ENCODE measurements around the gene GMEB2.

GRCh38 chr20:63598479-63599395, 28.2 kb downstream of the GMEB2 start:
- TF ChIP-seq, protein P1, sequence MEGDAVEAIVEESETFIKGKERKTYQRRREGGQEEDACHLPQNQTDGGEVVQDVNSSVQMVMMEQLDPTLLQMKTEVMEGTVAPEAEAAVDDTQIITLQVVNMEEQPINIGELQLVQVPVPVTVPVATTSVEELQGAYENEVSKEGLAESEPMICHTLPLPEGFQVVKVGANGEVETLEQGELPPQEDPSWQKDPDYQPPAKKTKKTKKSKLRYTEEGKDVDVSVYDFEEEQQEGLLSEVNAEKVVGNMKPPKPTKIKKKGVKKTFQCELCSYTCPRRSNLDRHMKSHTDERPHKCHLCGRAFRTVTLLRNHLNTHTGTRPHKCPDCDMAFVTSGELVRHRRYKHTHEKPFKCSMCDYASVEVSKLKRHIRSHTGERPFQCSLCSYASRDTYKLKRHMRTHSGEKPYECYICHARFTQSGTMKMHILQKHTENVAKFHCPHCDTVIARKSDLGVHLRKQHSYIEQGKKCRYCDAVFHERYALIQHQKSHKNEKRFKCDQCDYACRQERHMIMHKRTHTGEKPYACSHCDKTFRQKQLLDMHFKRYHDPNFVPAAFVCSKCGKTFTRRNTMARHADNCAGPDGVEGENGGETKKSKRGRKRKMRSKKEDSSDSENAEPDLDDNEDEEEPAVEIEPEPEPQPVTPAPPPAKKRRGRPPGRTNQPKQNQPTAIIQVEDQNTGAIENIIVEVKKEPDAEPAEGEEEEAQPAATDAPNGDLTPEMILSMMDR (IDR thresholded peaks at IDR 0.05; ENCODE audit: low read depth, low read length), result no peak
- TF ChIP-seq POLR2A (IDR thresholded peaks at IDR 0.05; ENCODE audit: extremely low read depth, insufficient read length), result no peak
